Gastrocnemius medialis (tissue), 4 donors: ENCODE data around the gene ISOC2.

Experiments used
- POLR2A ChIP-seq, 2 donors: fragments of 450-650 bp; IDR thresholded peaks; one replicate each; pipeline ENCODE4 v1.6.1; 2017; ENCODE audit warnings: antibody characterized with exemption in 2 of 2, mild to moderate bottlenecking in 2 of 2, moderate library complexity in 2 of 2
- TF ChIP-seq, protein P1 (sequence below), 5 experiments: fragments of 450-650 bp in 3 of 5; fragments of 200-600 bp in 2 of 5; sonication (generic) in 2 of 5; IDR thresholded peaks in 4 of 5; conservative IDR thresholded peaks in 1 of 5; 1 replicate in 4 of 5; 2 replicates in 1 of 5; pipeline ENCODE4 v1.5.1; 2016 to 2019; ENCODE audit warnings: antibody characterized with exemption in 5 of 5, mild to moderate bottlenecking in 3 of 5, moderate library complexity in 3 of 5

GRCh38 chr19:55451163-55451964, 10.1 kb downstream of the ISOC2 start:
- no peak for TF ChIP-seq POLR2A (IDR thresholded peaks at IDR 0.05)
- TF ChIP-seq, protein P1, sequence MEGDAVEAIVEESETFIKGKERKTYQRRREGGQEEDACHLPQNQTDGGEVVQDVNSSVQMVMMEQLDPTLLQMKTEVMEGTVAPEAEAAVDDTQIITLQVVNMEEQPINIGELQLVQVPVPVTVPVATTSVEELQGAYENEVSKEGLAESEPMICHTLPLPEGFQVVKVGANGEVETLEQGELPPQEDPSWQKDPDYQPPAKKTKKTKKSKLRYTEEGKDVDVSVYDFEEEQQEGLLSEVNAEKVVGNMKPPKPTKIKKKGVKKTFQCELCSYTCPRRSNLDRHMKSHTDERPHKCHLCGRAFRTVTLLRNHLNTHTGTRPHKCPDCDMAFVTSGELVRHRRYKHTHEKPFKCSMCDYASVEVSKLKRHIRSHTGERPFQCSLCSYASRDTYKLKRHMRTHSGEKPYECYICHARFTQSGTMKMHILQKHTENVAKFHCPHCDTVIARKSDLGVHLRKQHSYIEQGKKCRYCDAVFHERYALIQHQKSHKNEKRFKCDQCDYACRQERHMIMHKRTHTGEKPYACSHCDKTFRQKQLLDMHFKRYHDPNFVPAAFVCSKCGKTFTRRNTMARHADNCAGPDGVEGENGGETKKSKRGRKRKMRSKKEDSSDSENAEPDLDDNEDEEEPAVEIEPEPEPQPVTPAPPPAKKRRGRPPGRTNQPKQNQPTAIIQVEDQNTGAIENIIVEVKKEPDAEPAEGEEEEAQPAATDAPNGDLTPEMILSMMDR (IDR thresholded peaks at IDR 0.05 in 4 of 5, conservative IDR thresholded peaks at IDR 0.05 in 1 of 5), result no peak
